WERI-Rb-1 (cell line): ENCODE results near the gene HNRNPUL2.
"Not testable (repeated sequence)": the region's sequence is repeated elsewhere in the genome, so short reads cannot be mapped to it uniquely, and the experiment has no call there.

ENCODE experiments used
- DNase-seq: peaks from one replicate; pipeline ENCODE4 v3.0.0-alpha.2; 2020
- H3K27ac ChIP-seq: fragments of 250-450 bp; sonication (Bioruptor Pico); 2 replicates; pipeline ENCODE4 v1.5.1; 2020; ENCODE audit warnings: mild to moderate bottlenecking, moderate library complexity
- H3K27me3 ChIP-seq: fragments of 250-450 bp; sonication (Bioruptor Pico); 2 replicates; pipeline ENCODE4 v1.5.1; 2021; ENCODE audit warnings: mild to moderate bottlenecking, low read depth, moderate library complexity; ENCODE audit not compliant: insufficient read depth, severe bottlenecking
- H3K36me3 ChIP-seq: fragments of 250-450 bp; sonication (Bioruptor Pico); 2 replicates; pipeline ENCODE4 v1.5.1; 2020; ENCODE audit warnings: mild to moderate bottlenecking, moderate library complexity
- H3K4me3 ChIP-seq: 2 replicates; pipeline ENCODE4 v1.5.1; 2011; ENCODE audit warnings: low read depth, mild to moderate bottlenecking, control low read depth, low read length
- H3K9me3 ChIP-seq: fragments of 250-450 bp; sonication (Bioruptor Pico); 2 replicates; pipeline ENCODE4 v1.5.1; 2021; ENCODE audit warnings: mild to moderate bottlenecking, moderate library complexity; ENCODE audit not compliant: severe bottlenecking
- CTCF ChIP-seq: IDR thresholded peaks from 2 replicates; pipeline ENCODE4 v1.5.1; 2011; ENCODE audit warnings: low read depth, mild to moderate bottlenecking, control low read depth, inconsistent platforms, low read length

HNRNPUL2 gene

GRCh38 chr11:62727165-62727871 lies at the start of gene HNRNPUL2:
Gene HNRNPUL2, minus strand, starts transcription at chr11:62727457. Its CDS starts 301 bp downstream, at chr11:62727156.
- Histone ChIP-seq H3K4me3 (peak within 1 kb of the TSS; percentile 92), H3K36me3 (peaks cover 61% of the 10 kb centered on the region), H3K27me3 (no peaks in the 10 kb centered on the region), H3K27ac (peak within 1 kb of the TSS; percentile 99), H3K9me3 (no peaks in the 10 kb centered on the region)
- TF ChIP-seq CTCF: 0 out of 2 replicates have a peak, but pooled peaks have one; percentile 2
- peak; percentile 98 for DNase-seq

GRCh38 chr11:62775646-62776045 lies 48.4 kb upstream of the HNRNPUL2 start:
- TF ChIP-seq CTCF: no peak
- no peak overlapping the region for H3K4me3 ChIP-seq
- no peaks in the 10 kb centered on the region for H3K27me3 ChIP-seq
- no peak for DNase-seq
- no peak overlapping the region for H3K27ac ChIP-seq
- H3K9me3 ChIP-seq: no peaks in the 10 kb centered on the region
- H3K36me3 ChIP-seq: peaks cover 51% of the 10 kb centered on the region

- Histone ChIP-seq H3K9me3 (no peaks in the 10 kb centered on the region), H3K27ac (no peak overlapping the region), H3K4me3 (no peak overlapping the region), H3K27me3 (no peaks in the 10 kb centered on the region), H3K36me3 (peaks cover 45% of the 10 kb centered on the region)
- DNase-seq: no peak
- no peak for TF ChIP-seq CTCF
Observed at GRCh38 chr11:62774407-62774806, 47.1 kb upstream of the HNRNPUL2 start.

GRCh38 chr11:62771144-62772021 lies 44.1 kb upstream of the HNRNPUL2 start, which contains the start of gene TAF6L:
Gene TAF6L, plus strand, starts transcription at chr11:62771396. Its CDS starts 4,388 bp downstream, at chr11:62775784.
- Histone ChIP-seq H3K27me3 (no peaks in the 10 kb centered on the region), H3K27ac (peak within 1 kb of the TSS; percentile 92), H3K9me3 (no peaks in the 10 kb centered on the region), H3K4me3 (peak within 1 kb of the TSS; percentile 70), H3K36me3 (peaks cover 34% of the 10 kb centered on the region)
- peak; percentile 97 for DNase-seq
- no peak for TF ChIP-seq CTCF

GRCh38 chr11:62770778-62771143 lies 43.5 kb upstream of the HNRNPUL2 start:
- no peaks in the 10 kb centered on the region for H3K27me3 ChIP-seq
- peak overlapping the region; percentile 70 for H3K4me3 ChIP-seq
- H3K9me3 ChIP-seq: no peaks in the 10 kb centered on the region
- H3K27ac ChIP-seq: peak overlapping the region; percentile 92
- H3K36me3 ChIP-seq: peaks cover 33% of the 10 kb centered on the region
- DNase-seq: peak; percentile 26
- no peak for TF ChIP-seq CTCF

- not testable (repeated sequence) for H3K36me3 ChIP-seq, H3K27me3 ChIP-seq, H3K9me3 ChIP-seq
- Histone ChIP-seq H3K4me3 (peak overlapping the region; percentile 58), H3K27ac (peak overlapping the region; percentile 74)
- peak; percentile 39 for DNase-seq
Observed at GRCh38 chr11:62760867-62761227, 33.6 kb upstream of the HNRNPUL2 start.
